ENCODE results near the gene ARFGAP1.

DNA sequence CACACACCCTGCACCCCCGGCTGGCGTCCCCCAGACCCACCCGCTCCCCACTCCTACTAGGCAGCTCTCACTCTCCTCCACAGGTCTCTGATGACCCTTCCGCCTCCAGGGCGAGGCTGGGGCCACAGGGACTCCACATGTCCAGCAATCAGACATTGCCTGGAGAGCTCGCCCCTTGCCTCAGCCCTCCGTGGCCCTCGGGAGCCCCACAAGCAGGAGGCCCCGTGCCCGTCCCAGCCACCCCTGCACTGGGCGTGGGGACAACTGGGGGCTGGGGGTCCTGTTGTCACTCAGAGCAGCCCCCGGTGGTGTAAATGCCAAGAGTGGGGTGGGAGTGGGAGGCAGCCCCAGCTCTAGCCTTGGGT is 21.9 kb downstream of the ARFGAP1 start:
- TF ChIP-seq, protein P1, sequence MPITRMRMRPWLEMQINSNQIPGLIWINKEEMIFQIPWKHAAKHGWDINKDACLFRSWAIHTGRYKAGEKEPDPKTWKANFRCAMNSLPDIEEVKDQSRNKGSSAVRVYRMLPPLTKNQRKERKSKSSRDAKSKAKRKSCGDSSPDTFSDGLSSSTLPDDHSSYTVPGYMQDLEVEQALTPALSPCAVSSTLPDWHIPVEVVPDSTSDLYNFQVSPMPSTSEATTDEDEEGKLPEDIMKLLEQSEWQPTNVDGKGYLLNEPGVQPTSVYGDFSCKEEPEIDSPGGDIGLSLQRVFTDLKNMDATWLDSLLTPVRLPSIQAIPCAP (CRISPR knock-in tag; IDR thresholded peaks at IDR 0.05): no peak
- no peak for TF ChIP-seq CTCF (IDR thresholded peaks at IDR 0.05)
- no peak for TF ChIP-seq JAZF1 (CRISPR knock-in tag; IDR thresholded peaks at IDR 0.05)
- TF ChIP-seq CBFB (CRISPR knock-in tag; IDR thresholded peaks at IDR 0.05; ENCODE audit: low read depth): no peak
- no peak for TF ChIP-seq NR2C2 (CRISPR knock-in tag; IDR thresholded peaks at IDR 0.05)
- no peak for TF ChIP-seq MAX (CRISPR knock-in tag; IDR thresholded peaks at IDR 0.05)
- TF ChIP-seq CREM (CRISPR knock-in tag; IDR thresholded peaks at IDR 0.05): no peak
- no peak for TF ChIP-seq NFYB (CRISPR knock-in tag; conservative IDR thresholded peaks at IDR 0.05; ENCODE audit: low read depth)
- TF ChIP-seq AR (CRISPR knock-in tag; IDR thresholded peaks at IDR 0.05): no peak
- TF ChIP-seq FOXJ3 (CRISPR knock-in tag; IDR thresholded peaks at IDR 0.05; ENCODE audit: borderline replicate concordance): no peak
- TF ChIP-seq FOXP1 (CRISPR knock-in tag; IDR thresholded peaks at IDR 0.05; ENCODE audit: borderline replicate concordance): no peak
- TF ChIP-seq USF2 (CRISPR knock-in tag; IDR thresholded peaks at IDR 0.05): no peak
- no peak for TF ChIP-seq TP53 (CRISPR knock-in tag; IDR thresholded peaks at IDR 0.05)
